GM18517 (cell line): ENCODE data around the gene NEDD4L.
"Not testable (repeated sequence)": the region's sequence is repeated elsewhere in the genome, so short reads cannot be mapped to it uniquely, and the experiment has no call there.

ENCODE experiments used
- ATAC-seq: cut with Tn5 transposase; IDR thresholded peaks from one replicate; pipeline ENCODE4 v1.9.1; 2021; ENCODE audit warnings: mild to moderate bottlenecking, moderate library complexity; ENCODE audit not compliant: unreplicated experiment

NEDD4L gene

DNA sequence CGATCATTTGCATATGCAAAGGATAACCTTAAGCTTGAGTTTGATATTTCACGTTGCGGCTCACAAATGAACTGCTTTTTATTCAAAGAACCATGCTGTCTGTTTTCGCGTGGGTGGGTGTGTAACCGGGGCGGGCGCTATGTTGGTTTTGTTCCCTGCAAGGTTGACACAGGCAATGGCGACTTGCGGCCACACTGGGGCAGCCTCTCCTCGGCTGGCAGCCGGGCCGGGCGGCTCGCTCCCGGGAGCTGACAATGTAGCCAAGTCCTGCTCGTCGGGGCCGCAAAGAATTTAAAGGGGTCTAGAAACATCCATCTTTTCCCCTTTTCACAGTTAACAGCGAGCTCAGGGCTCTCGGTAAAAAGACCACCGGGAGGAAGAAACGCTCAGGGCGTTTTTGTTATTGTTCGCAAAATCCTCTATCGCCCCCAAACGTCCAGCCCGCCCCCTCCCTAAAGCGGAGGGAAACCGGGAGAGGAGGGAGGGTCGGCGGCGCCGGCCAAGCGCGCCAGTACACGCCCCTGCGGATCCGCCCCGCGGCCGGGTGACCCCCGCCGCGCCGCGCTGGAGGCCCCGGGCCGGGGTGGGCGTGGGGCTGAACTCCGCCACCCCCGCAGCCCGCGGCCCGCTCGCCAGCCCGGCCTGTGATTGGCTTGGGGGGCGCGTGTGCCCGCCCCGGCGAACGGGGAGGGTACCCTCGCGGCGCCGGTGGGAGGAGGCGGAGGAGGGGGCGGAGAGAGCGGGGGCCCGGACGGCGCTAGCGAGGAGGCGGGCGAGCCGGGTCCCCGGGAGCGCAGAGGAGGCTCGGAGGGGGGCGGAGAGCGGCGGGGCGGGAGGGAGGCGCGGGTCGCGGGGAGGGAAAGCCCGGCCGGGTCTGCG lies at the start of gene NEDD4L:
TSS of gene NEDD4L (plus strand) at position 736 of the 879 bp plus-strand sequence. CDS start 435 bp downstream, outside the sequence.
- ATAC-seq = peak; percentile 72

DNA sequence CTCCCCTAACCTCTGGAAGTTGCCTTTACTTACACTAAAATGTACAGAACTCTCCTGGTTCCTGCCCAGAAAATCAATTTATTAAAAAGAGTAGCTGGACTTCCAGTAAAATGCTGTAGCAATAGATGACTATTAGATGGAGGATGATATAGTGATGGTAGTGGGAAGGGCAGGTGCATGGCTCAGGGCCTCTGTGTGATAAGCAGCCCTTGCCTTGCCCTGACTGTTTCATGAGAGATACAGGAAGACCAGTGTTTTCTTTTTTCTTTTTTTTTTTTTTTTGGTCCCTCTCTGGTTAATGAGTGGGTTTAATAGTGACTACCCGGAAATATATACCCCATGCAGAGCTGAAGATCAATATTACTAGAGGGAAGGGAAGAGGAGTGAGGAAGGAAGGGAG lies 48.7 kb upstream of the NEDD4L start:
- no peak for ATAC-seq

DNA sequence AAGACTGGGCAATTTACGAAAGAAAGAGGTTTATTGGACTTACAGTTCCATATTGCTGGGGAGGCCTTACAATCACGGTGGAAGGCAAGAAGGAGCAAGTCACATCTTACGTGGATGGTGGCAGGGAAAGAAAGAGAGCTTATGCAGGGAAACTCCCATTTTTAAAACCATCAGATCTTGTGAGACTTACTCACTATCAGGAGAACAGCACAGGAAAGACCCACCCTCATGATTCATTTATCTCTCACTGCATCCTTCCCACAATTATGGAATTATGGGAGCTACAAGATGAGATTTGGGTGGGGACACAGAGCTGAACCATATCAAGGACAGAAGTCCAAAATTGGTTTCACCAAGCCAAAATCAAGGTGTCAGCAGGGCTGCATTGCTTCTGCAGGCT lies 47.1 kb upstream of the NEDD4L start:
- not testable (repeated sequence) for ATAC-seq

DNA sequence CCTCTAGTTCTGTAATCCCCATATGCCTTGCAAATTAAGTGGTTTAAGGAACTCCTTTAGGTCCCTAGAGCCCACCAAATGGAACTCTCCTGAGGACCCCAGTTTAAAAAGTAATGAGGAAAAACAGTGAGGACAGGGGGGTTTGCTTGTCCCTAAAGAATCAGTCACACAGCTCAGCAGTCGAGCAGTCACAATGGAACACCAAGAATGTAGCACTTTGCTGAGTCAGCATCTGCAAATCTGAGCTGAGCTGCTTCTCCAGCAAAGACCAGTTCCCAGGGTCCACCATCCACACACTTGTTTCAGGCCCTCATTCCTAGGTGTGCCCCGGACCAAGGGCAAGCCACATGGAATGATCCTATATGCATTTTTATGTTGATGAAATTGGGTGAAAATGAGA lies 46.2 kb upstream of the NEDD4L start:
- no peak for ATAC-seq

DNA sequence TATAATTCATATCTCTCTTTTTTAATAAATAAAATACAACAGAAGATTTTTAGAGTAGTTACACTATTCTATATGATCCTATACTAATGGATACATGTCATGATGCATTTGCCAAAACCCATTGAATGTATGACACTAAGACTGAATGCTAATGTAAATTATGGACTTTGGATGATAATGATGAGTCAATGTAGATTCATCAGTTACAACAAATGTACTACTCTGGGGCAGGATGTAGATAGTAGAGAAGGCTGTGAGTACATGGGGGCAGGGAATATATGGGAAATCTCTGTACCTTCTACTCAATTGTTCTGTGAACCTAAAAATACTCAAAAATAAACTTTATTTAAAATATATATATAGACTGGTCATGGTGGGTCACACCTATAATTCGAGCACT lies 45.6 kb upstream of the NEDD4L start:
- ATAC-seq = no peak

DNA sequence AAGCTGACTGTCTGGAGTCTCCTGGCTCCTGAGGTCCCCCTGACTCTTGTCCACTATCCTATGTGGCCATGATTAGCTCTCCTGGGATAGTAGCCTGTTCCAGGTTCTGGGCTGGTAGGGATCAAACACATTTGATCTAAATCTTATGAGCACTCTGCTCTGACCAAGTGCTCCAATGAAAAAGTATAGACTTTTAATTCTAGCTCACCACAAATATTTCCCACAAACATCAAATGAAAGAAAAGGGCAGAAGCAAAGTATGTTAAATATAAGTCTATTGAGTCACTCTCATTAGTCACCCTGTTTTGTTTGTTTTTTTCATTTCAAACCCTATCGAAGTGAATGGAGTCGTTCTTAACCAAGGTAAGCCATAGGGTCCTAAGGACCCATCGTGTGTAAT lies 39.7 kb upstream of the NEDD4L start:
- ATAC-seq = no peak

DNA sequence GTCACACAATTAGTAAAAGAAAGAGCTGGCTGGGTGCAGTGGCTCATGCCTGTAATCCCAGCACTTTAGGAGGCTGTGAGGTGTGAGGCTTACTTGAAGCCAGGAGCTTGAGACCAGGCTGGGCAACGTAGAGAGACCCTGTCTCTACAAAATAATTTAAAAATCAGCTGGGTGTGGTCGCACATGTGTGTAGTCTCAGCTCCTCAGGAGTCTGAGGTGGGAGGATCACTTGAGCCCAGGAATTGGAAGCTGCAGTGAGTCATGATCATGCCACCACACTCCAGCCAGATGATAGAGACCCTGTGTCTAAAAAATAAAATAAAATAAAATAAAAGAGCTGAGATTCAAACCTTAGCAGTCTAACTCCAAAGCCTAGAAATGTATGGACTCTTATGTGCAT lies 39.0 kb upstream of the NEDD4L start:
- no peak for ATAC-seq

DNA sequence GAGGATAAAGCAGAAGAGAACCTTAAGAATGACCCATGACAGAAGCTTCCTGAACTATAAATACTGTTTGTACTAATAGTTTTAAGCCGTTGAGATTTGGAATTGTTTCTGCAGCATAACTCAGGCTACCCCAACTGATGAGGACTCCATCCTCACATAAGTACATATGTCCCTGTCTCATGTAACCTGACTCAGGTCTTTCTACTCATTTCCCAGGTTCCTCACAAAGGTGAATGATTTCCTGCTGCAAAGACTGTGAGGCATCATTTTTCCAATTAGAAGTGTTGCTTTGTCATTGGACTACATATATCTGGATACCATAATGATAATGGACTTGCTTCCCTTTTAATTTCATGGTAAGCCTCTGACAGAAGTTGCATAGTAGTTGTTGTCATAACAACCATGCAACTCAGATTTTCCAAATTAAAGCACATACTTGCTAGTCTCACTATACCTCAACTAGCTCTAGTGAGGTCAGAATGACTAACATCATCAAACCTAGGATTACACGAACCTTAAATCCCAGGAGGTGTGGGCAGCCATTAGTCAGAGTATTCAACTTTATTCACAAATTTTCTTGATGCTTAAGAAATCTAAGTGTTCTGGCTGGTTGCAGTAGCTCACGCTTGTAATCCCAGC lies 38.0 kb upstream of the NEDD4L start:
- no peak for ATAC-seq

DNA sequence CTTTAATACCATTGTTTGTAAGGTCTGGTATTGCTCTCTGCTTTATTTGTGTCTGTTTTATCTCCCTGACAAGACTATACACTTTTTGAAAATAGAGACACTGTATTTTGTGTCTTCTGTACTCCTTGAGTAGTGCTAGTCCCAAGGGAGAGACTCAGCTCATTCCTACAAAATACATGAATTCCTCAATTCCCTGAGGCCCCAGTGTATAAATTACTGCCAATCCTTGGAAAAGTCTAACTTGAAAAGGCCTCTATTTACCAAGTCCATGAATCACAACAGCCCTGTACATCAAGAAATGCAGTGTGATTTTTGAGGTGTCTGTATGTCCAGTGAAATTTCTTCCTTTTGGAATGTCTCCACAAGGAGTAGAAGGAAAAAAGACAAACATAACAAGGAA lies 34.9 kb upstream of the NEDD4L start:
- ATAC-seq = no peak

DNA sequence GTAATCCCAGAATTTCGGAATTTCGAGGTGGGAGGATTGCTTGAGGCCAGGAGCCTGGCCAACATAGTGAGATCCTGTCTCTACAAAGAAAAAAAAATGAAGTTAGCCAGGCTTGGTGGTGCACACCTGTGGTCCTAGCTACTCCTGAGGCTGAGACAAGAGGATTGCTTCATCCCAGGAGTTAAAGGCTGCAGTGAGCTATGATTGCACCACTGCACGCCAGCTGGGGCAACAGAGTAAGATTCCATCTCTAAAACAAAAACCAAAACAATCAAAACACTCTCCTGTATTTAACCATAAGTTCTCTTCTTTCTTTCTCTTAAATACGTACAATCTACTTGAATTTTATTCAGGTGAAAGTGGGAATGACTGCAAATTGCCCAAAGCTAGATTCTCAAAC lies 33.8 kb upstream of the NEDD4L start:
- ATAC-seq = no peak

DNA sequence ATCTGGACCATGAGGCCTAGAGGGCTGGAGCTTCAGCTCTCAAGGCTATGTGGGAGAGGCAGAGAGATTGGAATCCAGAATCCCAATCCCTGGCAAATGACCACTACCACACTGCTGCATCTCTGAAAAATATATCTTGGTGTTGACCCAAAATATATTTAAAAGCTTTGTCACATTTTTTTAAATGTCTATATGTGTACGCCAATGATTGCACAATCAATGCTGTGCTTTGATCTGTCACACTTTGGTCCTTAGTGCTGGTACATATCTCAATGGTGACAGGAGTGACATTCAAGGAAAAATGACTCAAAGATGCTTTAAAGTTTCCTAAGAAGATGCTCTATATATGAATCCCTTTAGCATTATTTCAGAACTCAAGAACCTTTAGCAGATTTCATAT lies 31.7 kb upstream of the NEDD4L start:
- no peak for ATAC-seq

DNA sequence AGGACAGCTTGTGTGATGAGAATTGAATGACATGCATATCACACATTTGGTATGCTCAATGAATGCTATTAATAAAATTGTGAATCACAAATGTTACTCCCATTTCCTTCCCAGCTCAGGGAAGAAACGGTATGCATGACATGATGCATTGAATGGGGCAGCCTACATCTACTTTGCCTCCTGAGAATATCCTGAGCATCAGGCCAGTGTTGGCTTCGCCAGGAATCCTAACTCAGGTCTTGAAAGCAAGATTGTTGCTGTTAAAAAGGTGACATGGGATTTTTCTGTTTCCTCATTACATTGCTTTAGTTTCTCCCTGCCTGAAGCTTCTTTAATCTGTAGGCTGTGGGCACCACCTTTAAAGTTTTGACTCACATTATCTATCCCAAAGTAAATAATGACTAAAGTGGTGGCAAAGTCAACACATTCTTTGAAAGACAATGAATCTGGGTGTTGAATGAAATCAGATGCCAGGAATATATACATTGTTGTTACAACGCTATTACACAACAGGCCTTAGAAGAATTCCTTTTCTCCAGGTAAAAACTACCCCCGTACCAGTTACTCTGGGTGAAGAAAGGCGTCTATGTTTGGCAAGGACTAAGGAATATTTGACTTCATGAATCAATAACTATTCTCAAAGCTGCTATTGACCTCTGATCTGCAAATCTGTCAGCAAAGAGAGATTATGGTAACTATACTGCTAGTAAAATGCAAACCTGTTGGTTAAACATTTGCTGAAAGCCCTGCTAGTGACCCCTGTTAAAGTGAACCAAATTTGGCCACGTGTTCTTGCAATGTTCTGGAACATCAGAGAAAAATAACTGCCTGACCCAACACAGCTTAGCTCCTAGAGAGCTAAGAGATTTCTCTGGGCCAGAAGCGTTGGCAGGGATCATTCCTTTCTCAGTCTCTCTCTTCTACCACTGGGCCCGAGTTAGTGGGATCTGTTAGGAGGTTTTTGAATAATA lies 30.5 kb upstream of the NEDD4L start:
- ATAC-seq = no peak

DNA sequence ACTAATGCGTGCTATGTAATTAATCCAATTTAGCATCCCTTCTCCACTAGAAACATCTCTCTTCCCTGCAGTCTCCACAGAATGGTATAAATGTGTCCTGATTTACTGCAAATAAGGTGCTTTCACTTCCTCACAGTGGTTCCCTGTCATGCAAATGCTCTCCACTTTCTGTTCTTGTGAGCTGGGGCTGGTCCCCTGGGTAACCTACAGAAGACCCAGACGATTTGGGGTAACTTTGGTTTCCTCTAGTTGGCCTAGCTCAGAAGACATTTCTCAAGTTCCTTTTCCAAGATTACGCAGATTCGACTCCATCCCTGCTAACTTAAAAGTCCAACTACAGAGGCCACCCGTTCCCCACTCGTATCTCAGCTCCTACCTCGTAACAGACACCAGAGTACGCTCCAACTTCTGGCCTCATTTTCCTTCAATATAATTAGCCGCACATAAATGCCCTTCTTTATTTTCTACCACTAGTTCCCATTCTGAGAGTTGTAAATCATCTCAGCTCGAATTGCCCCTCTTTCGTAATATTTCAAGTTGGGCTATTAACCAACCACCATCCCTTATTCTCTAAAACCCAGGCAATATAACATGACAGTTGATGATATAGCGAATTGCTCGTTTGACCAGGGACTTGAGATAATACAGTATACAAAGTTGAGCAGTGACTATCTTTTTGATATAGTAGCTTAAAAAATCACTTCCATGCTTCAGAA lies 28.8 kb upstream of the NEDD4L start:
- peak; percentile 99 for ATAC-seq

DNA sequence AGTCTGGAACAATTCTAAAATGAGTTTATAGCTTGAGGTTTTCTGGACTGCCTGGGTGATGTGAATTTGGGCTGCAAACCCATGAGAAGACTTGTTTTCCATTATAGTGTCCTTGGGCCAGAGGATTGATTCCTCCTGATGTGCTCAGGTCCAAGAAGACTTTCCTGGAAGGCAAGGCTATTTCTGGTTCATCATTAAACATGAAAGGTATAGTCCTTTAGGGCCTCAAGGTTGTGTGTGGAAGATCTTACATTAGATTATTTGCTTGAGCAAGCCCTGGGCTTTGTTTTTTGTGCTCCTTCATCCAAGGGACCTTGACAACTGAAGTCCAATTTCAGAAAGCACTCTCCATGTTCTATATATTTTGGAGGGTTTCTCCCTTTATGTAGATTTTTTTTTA lies 26.8 kb upstream of the NEDD4L start:
- ATAC-seq = no peak

DNA sequence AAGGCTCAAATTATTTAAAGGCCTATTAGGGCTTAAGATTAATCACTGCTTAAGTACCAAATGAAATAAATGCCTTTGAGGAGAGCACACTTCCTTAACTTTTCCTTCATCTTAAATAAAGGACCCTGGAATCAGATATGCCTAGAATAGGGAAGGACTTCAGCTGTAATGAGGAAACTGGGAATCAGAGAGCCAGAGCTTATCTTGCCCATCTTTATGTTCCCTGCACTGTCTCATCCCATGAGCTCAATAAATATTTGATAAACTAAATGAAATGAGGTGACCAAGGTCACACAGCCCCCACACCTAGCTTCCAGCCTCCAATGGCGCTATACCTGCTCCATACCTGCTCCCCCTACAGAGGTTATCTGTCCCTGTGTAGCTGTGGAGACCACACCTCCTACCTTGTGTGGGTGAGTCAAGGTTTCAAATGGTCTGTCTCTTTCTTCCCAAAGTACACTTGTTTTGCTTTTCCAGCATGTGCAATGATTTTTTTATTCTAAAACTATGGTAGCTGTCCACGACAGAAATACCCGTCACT lies 23.4 kb upstream of the NEDD4L start:
- ATAC-seq = no peak

DNA sequence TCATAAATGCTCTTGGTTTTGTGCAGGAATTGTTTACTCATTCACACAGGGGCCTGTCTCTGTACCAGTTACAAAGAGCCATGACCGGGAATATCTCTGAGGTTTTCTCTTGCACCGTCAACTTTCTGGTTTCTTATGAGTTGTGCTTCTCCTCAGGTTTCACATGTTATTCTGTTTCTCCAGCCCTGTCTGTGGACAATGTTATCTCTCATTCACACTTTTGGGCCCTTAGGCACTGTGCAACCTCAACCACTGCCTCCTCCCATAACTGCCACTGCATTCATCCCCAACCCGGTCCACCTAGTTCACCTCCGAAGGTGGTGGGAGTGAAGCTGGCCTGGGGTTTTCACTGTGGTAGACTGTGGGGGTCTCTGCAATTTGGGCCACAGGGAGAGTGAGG lies 22.5 kb upstream of the NEDD4L start:
- ATAC-seq = no peak

DNA sequence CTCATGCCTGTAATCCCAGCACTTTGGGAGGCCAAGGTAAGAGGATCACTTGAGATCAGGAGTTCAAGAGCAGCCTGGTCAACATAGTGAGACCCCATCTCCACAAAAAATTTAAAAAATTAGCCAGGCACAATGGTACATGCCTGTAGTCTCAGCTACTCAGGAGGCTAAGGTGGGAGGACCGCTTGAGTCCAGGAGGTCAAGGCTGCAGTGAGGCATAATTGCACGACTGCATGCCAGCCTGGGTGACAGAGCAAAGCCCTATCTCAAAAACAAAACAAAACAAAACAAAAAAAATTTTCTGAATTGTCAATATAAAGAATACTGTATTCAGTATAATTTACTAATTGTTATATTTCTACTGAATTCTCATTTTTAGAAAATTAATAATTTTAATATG lies 20.9 kb upstream of the NEDD4L start:
- ATAC-seq = no peak

DNA sequence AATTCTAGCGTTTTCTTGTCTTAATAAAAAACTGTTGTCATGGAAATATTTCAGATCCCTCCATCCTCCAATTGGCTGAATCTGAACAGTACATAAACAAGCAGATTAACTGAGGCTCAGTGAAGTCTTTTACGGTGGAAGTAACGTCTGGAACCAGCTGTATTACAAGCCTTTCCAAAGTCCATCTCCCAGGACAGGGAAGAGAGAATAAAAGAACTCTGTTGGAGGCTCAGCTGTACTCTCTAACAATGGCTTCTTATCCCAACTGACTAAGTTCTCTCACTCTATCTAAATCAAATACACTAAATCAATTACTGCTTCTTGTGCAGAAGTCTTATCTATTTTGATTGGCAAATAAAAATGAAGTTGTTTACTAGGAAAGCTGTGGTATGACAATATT lies 19.9 kb upstream of the NEDD4L start:
- no peak for ATAC-seq

DNA sequence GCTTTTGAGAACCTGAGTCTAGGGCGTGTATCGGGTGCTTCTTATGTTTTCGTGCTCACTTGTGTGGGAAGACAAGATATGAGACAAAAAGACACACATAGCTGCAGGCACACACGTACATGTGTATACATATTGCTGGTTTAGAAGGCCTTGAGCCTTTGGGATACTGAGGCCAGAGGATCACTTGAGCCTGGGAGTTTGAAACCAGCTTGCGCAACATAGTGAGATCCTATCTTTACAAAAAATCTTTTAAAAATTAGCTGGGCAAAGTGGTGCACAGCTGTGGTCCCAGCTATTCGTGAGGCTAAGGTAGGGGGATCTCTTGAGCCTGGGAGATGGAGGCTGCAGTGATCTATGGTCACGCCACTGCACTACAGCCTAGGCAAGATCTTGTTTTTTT lies 18.8 kb upstream of the NEDD4L start:
- no peak for ATAC-seq

DNA sequence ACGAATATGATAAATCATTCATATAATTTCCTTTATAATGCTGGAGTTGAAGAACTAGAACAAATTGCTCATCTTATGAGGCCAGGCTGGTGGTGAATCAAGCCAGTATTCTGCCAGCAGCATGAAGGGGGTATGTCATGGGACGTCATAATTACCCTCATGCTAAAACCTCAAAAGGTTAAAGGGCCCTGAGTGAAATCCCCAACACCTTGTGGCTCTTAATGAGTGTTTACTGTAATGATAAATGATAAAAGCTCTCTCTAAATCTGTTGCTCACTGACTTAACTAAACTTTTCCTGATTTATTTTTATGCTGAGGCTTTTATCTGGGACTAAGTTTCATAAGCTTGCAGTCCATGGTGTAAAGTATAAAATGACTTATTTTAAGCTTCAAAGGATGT lies 18.3 kb upstream of the NEDD4L start:
- ATAC-seq = no peak
